GM13976 (cell line): Measurements from ENCODE around the gene TFAP2E.

ENCODE experiments used
- DNase-seq: peaks from one replicate; pipeline ENCODE4 v3.0.0; 2012; ENCODE audit warnings: low spot score
- in situ Hi-C: fragments of 300-500 bp; cut with MboI; formaldehyde crosslinking; loops from one replicate; pipeline ENCODE4 v1.12.0; 2022; ENCODE audit warnings: low sequenced_read_pairs, mixed read lengths, inconsistent platforms; ENCODE audit not compliant: unreplicated experiment
- TF ChIP-seq, protein P1 (sequence below): IDR thresholded peaks from 2 replicates; pipeline ENCODE4 v1.5.1; 2012; ENCODE audit warnings: borderline replicate concordance, mild to moderate bottlenecking; ENCODE audit not compliant: insufficient read depth; ENCODE audit errors: extremely low read depth, missing control alignments, control extremely low read depth

The TFAP2E gene

DNA sequence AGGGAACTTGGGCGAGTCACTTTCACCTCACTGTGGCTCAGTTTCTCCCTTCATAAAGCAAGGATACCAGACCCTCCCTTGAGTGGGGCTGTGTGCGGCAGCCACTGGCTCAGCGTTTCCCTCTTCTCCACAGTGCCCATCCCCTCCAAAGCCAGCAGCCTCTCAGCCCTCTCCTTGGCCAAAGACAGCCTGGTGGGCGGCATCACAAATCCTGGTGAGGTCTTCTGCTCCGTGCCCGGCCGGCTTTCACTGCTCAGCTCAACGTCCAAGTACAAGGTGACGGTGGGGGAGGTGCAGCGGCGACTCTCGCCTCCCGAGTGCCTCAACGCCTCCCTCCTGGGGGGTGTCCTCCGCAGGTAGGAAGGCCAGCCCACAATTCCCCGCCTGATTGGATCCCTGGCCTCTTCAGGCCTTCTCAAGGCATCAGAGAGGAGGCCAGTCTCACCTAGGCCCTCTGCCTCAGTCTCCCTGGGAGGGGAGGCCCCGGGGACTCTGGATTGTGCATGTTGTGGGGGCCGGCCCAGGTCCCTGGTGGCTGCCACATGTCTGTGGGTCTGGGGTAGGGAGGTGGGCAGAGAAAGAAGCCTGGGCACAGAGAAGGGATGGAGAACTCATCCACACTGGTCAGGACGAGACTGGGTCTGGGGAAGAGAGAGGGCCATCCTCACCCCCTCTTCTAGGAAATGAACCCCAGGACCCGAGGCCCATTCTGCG, 15.2 kb downstream of the TFAP2E start:
- DNase-seq = no peak
- in situ Hi-C loops = no loop called here
- TF ChIP-seq, protein P1, sequence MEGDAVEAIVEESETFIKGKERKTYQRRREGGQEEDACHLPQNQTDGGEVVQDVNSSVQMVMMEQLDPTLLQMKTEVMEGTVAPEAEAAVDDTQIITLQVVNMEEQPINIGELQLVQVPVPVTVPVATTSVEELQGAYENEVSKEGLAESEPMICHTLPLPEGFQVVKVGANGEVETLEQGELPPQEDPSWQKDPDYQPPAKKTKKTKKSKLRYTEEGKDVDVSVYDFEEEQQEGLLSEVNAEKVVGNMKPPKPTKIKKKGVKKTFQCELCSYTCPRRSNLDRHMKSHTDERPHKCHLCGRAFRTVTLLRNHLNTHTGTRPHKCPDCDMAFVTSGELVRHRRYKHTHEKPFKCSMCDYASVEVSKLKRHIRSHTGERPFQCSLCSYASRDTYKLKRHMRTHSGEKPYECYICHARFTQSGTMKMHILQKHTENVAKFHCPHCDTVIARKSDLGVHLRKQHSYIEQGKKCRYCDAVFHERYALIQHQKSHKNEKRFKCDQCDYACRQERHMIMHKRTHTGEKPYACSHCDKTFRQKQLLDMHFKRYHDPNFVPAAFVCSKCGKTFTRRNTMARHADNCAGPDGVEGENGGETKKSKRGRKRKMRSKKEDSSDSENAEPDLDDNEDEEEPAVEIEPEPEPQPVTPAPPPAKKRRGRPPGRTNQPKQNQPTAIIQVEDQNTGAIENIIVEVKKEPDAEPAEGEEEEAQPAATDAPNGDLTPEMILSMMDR = no peak

DNA sequence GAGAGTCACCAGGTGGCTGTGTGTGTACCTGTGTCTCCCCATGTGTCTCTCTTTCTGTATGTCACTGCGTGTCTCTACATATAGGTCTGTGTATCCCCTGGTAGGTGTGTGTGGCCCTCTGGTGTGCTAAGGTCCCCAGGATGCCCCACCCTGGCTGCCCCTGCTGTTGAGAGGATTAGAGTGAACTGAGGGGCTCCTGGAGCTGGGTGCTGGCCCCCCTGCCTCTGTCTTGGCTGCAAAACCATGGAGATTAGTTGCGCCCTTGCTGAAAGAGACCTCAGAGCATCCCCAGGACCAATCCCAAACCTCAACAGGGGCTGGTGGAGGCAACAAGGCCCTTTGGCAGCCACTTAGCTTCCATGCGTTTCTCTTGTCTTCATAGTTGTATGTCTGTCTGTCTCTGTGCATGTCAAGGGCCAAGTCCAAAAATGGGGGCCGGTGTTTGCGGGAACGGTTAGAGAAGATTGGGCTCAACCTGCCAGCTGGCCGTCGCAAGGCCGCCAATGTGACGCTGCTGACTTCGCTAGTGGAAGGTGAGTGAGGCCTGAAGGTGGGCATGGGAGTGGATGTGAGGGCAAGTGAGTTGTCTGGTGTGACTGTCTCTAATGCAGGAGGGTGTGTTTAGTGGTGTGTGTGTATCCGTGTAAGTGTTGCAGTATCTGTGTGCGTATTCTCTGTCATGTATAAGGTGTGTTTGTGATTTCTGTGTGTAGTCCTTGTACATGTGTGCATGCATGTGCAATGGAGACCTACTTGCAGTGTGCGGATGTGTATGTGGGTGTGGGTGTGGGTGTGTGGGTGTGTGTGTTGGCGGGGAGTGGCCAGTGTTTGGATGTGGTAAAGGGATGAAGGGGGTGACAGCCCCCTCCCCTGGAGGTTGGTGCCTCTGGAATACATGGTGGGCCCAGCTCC, 16.7 kb downstream of the TFAP2E start:
- TF ChIP-seq, protein P1 = no peak
- in situ Hi-C loops = no loop called here
- DNase-seq = no peak

DNA sequence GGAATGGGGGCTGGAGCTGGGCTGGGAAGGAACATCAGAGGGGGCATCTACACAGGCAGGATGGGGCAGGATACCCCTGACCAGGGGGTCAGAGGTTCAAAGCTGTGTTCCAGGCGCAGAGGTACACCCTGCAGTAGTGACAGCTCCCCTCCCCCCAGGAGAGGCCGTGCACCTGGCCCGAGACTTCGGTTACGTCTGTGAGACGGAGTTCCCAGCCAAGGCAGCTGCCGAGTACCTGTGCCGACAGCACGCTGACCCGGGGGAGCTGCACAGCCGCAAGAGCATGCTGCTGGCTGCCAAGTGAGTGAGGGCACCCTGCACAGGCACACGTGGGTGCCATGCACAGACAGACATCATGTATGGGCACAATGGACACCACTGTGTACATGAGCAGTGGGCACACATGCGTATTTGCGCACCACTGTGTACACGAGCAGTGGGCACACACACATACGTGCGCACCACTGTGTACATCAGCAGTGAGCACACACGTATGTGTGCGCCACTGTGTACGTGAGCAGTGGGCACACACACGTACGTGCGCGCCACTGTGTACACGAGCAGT, 17.4 kb downstream of the TFAP2E start:
- no peak for DNase-seq
- TF ChIP-seq, protein P1 = no peak
- in situ Hi-C loops = no loop called here

DNA sequence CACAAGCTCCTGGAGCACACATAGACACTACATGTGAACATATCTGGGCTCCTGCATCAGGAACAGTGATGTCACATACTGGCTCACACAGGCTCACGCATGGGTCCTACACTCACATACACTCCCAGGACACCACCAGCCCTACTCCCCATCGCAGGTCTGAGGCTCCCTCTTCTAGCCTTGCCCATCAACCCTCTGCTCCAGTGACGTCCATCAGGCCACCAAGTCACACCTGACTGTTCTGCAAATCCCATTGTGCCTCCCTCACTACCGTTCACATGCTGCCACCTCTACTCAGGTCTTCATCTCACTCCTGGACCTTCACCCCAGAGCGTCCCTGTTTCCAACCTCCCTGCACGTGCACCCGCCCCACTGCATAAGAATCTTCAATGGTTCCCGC, 18.1 kb downstream of the TFAP2E start:
- no peak for DNase-seq
- in situ Hi-C loops = no loop called here
- TF ChIP-seq, protein P1 = no peak

DNA sequence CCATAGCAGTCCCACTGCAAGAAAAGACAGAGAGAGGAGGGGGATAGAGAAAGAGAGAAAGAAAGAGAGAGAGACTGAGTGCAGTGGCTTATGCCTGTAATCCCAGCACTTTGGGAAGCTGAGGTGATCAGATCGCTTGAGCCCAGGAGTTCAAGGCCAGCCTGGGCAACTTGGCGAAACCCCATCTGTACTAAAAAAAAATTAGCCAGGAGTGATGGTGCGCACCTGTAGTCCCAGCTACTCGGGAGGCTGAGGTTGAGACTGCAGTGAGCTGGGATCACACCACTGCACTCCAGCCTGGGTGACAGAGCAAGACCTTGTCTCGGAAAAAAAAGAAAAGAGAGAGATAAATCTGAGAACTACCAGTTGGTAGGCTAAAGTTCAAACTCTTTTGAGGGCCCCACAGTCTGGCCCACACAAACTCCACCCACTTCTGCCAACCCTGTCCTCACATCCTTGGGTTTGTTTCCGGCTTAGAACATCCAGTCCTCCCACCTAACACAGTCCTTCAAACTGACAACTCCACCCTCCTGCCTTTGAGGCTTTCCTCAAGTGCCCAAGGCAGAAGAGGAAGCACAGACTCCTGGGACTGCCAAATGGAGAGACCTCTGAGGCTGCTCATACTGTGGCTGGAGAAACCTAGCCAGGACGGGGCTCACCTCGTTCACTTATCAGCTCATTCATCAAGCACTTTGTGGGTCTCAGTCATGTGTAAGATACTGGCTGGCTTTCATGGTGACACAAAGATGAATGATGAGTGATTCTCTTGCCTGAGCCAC, 20.1 kb downstream of the TFAP2E start:
- no peak for DNase-seq
- TF ChIP-seq, protein P1 = no peak
- in situ Hi-C loops = no loop called here
